HG03575 (cell line): ENCODE measurements around the gene MRTFA.

Source experiments
- ATAC-seq: cut with Tn5 transposase; IDR thresholded peaks from one replicate; pipeline ENCODE4 v1.9.1; 2021; ENCODE audit not compliant: unreplicated experiment, insufficient number of reproducible peaks, low FRiP score; ENCODE audit errors: extremely low read depth

The MRTFA gene

DNA sequence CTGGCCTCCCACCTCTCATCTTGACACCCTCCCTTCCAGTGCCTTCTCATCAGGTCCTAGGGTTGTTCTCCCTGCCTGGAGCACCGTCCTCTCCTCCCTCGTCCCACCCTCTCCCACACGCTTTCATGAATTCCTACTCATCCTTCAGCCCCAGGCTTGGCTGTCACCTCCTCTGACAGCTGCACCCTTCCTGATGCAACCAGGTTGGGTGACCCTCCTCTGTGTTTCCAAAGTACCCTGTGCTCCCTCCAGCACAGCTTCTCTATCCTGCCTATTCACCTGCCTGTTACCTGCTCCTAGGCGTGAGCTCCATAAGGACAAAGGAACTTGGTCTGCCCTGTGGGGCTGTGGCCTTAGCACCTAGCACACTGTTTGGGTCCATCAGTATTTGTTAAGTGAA, 207.7 kb downstream of the MRTFA start:
- no peak for ATAC-seq

GRCh38 chr22:40426594-40427333, 209.8 kb downstream of the MRTFA start:
- no peak for ATAC-seq

DNA sequence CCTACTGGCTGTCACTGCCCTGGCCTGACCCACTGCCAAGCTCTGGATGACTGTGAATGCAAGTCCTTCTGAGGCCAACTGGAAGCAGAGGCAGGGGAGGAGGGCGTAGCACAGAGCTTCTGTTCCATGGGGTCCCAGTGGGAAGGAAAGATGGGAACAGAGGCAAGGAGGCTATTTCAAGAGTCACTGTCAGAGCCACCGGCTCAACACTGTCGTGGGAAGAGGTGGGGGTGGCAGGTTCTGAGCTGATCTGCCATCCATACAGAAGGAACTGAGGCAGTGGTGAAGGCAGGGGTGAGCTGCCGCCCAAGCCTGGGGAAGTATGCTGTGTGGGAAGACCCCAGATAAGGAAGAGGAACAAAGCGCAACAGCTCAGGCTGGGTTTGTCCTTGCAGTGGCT, 211.4 kb downstream of the MRTFA start:
- no peak for ATAC-seq

DNA sequence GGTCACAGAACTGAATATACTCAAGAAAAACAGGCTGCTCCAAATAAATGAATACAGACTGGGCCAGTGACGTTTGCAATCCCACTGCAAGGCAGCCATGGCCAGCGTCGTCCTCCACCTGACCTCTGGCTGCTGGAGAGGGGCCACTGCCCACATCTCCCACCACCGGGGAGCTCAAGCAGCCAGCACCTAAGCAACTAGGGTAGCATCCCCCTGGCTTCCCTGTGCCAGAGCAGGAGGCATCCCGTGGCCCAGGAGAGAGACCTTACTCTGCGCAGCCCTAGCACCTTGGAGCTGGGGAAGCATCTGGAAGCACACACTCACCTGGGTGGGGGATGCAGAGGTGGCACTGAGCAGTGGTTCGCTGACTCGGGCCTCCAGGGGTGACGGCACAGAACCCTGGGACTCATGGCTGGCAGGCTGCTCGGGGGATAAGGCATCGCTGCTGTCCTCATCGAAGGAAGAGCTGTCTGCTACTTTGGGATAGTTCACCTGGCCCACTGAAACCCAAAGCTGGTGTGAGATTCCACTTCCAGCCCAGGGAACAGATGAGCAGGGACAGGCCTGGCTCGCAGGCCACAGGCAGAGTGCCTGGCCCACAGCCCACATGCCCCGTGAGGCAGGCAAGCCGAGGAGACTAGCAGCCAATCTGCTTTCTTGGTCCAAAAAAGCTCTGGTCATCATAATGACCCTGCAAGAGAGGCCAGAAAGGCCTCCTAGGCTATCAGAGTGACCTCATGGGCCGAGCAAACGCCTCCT, 212.5 kb downstream of the MRTFA start:
- ATAC-seq, result no peak

- ATAC-seq, result no peak
Measured at GRCh38 chr22:40423310-40423688, 213.2 kb downstream of the MRTFA start.

DNA sequence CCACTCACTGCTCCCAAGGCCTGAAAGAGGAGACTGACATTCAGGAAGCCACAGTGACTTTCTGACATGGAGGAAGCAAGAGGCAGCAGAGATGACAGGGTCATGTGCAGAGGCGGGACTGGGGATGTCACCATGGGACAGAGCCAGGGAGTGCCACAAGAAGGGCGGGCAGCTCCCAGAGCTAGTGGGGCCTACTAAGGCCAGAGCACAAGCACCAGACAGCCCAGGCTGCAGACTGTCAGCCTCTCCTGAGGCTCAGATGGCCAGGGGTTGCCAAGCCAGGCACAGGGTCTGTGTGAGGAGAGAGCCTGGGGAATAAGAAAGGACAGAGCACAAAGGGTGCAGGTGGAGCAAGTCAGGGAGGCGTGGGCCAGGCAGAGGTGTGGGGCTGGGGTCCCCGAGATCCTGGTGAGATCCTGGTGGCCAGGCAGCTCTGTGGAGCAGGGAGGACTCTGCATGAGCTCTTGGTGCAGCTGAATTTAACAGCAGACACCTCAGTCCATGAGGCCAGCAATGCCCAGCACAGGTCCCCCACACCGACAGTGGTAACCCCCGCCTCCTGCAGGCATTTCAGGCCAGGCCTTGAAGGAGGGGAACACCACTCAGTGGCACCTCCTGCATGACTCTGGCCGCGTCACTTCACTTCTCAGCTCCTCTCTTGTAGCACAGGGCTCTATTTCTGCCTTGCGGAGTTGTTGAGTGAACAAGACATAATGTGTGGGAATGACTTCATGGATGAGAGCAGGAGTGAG, 213.8 kb downstream of the MRTFA start:
- ATAC-seq, result no peak

- no peak for ATAC-seq
Measured at GRCh38 chr22:40421941-40422340, 214.6 kb downstream of the MRTFA start.

DNA sequence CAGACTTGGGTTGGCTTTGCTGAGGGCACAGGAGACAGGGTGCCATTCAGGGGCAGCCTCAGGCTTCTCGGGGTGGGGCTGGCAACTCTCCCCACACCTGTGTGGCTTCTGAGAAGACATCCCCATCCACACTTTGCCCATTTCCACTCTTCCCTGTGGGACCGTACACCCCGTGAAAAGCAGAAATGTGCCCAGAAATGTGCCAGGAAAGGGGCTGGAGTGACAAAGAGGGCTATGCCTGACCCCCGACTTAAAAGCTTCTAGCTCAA, 215.5 kb downstream of the MRTFA start:
- ATAC-seq, result no peak

- no peak for ATAC-seq
Measured at GRCh38 chr22:40420341-40421081, 216.0 kb downstream of the MRTFA start.

GRCh38 chr22:40419718-40420117, 216.8 kb downstream of the MRTFA start:
- ATAC-seq, result no peak

DNA sequence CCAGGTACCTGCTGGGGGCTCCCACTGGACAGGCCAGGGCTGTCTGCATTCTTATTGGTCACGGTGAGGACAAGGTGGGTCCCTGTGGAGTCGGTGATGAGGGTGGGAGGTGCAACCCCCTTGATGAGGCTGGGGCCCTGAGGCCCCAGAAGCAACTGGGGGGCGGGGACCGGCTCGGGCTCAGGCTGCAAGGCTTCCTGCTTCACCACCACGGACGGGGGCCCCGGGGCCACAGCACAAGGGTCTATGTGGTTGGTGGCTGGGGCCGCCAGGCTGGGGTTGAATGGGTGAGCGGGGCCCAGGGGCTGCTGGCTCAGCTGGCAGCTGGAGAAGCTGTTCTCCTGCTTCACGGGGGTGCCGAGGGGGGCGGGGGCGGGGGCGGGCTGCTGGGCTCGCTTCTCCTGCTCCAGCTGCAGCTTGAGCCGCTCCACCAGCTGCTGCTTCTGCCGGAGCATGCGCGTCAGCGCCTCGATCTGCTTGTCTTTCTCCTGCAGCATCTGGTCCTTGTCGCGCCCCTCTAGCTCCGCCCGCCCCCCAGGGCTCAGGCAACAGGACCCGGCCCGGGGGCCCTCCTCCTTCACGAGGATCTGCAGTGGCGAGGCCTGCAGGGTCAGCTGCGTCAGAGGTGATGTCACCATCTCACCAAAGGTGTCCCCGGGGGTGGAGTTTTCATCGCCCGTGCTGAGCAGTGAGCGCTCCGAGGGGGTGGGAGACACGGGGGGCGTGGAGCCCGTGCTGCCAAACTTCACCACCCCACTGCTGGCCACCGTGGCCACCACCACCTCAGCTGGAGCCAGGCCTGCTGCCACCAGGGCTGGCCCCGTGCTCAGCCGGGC, 217.9 kb downstream of the MRTFA start:
- no peak for ATAC-seq

- ATAC-seq, result no peak
Measured at GRCh38 chr22:40417881-40418280, 218.6 kb downstream of the MRTFA start.

DNA sequence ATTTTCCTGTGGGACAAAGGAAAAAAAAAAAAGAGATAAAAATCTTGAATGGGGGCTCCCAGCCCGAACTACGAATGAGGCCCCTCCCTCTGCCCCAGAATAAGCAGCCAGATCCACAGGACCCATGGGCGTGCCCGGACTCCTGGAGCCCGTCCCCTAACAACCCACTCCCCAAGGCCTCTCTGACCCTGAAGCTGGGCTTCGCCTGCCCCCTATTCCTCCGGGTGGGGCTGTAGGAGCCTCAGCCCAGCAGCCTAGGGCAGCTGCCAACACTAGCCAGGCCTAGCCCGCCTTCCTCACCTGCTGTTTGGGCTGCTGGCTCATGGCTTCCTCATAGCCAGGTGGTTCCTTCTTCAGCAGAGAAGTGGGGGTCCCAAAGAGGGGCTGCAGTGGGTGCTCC, 219.5 kb downstream of the MRTFA start:
- ATAC-seq, result no peak

DNA sequence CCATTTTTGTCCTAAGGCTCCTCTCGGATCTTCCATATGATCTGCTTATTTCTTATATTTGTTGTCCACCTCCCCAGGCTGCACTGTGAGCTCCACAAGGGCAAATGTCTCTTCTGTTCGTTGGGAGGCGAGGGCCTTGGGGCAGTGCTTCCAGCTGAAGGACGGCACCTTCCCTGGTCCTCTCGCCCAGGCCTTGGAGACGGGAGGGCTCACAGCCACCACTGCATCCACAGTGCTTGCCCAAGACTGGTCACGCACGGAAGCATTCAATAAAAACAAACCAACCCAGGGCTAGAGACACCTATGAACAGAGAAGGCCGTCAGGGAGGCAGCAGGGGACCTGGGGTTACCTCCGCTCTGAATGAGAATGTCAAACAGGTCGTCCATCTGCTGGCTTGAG, 219.9 kb downstream of the MRTFA start:
- ATAC-seq, result no peak

DNA sequence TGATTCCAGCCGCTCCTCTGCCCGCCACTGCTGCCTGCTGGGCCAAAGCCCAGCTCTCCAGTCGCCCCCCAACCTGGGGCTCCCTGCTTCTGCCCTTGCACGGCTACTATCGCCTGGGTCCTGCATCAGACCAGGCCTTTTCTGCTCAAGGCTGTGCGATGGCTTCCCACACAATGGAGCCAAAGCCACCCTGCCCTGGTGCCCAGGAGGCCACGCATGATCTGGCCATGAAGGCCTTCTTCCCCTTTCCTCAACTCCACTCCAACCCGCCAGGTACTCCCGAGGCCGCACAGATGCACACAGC, 220.3 kb downstream of the MRTFA start:
- no peak for ATAC-seq

DNA sequence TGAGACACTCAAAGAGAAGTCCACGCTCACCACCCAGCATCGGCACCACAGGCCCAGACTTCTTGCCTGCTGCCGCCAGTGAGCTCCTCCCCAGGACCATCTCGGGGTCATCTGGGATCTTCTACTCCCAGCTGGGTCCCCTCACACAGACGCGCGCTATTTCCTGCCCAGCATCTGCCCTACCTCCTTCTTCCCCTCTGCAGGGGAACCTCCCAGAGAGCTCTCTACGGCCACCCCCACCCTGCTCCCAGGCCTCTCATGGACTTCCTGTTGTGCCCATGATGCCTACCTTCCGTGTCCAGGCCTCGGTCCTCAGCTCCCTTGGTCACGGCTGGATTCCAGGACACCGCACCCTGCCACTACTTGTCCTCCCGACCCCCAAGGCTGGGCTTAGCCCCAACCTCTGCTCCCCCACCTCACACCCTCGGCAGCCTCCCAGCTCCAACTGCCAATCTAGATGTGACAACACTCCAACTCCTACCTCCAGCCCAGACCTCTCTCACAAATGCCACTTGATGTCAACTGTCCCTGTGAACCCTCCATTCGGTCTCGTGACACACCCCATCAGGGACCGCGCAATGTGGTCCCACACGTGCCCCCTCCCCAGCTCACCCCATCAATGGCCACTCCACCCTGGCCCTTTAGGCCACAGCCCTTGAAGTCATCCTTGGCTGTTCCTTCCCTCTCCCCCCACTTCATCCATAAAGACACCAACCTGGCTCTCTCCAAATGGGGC, 220.8 kb downstream of the MRTFA start:
- no peak for ATAC-seq

GRCh38 chr22:40414838-40415505, 221.5 kb downstream of the MRTFA start:
- ATAC-seq, result no peak

GRCh38 chr22:40414311-40414710, 222.2 kb downstream of the MRTFA start:
- ATAC-seq, result no peak
